Measurements from ENCODE around the gene IL17F.

- no peak for TF ChIP-seq CTCF (IDR thresholded peaks at IDR 0.05 in 4 of 5, conservative IDR thresholded peaks at IDR 0.05 in 1 of 5)
- no peak for TF ChIP-seq POLR2A (IDR thresholded peaks at IDR 0.05)
Measured at GRCh38 chr6:52262620-52263344, 18.5 kb upstream of the IL17F start.
